A549 (cell line): ENCODE results near the gene NDUFS1. TPM values are rescaled to one million over a fixed set of nuclear protein-coding genes. Genes with fewer than 3 reads are reported as not detected.
A peak's percentile ranks its signal among the peaks of the same experiment; 100 is the strongest.
"Not testable (repeated sequence)": the region's sequence is repeated elsewhere in the genome, so short reads cannot be mapped to it uniquely, and the experiment has no call there.

Experiments used
- ATAC-seq, 2 experiments: fragments of 200-7000 bp in 1 of 2; fragments of >200 bp in 1 of 2; cut with Nextera tagmentation in 1 of 2; cut with Tn5 transposase in 1 of 2; 3 replicates each; pipeline versions ENCODE4 v1.8.0 to v1.9.1; 2018 to 2020; ENCODE audit warnings: mild to moderate bottlenecking in 1 of 2, moderate library complexity in 1 of 2
- CTCF ChIA-PET: fragments of 300-600 bp; sonication (Branson Sonifier 250); formaldehyde crosslinking; extraction: SDS; loops from one replicate; lab custom pipeline; 2021; ENCODE audit warnings: antibody characterized with exemption, inconsistent platforms; lab: Yijun Ruan, JAX
- POLR2A ChIA-PET: fragments of 350-600 bp; formaldehyde crosslinking; extraction: SDS; loops from one replicate; lab custom pipeline; 2021; ENCODE audit warnings: antibody characterized with exemption, inconsistent platforms; lab: Yijun Ruan, JAX
- DNase-seq, 2 experiments: peaks; one replicate each; pipeline versions ENCODE4 v3.0.0 to v3.0.0-alpha.2; 2011 to 2016; ENCODE audit warnings: low read depth in 1 of 2, low spot score in 1 of 2
- FAIRE-seq: peaks from 2 replicates; lab custom pipeline; 2011; peaks lifted over from hg19 to GRCh38; lab: Jason Lieb, UNC
- H3K27ac ChIP-seq, 2 experiments: fragments of >200 bp; sonication (Bioruptor Twin); formaldehyde crosslinking; 3 replicates each; pipeline ENCODE4 v1.5.1; 2016 to 2017
- H3K4me1 ChIP-seq: fragments of >200 bp; sonication (Bioruptor Twin); formaldehyde crosslinking; 3 replicates; pipeline ENCODE4 v1.6.1; 2016
- H3K4me2 ChIP-seq: fragments of >200 bp; sonication (Bioruptor Twin); formaldehyde crosslinking; 3 replicates; pipeline ENCODE4 v1.6.1; 2016
- H3K4me3 ChIP-seq: fragments of >200 bp; sonication (Bioruptor Twin); formaldehyde crosslinking; 3 replicates; pipeline ENCODE4 v1.5.1; 2016
- H3K9me3 ChIP-seq: fragments of >200 bp; sonication (Bioruptor Twin); formaldehyde crosslinking; 3 replicates; pipeline ENCODE4 v1.6.1; 2016
- CEBPB ChIP-seq, 2 experiments: fragments of >200 bp in 1 of 2; sonication (Bioruptor Twin) in 1 of 2; formaldehyde crosslinking in 1 of 2; IDR thresholded peaks; 2 replicates each; pipeline ENCODE4 v1.6.1; 2012 to 2016
- CHD2 ChIP-seq: fragments of 150-350 bp; IDR thresholded peaks from 2 replicates; pipeline ENCODE4 v1.6.1; 2014; ENCODE audit warnings: low read length; ENCODE audit not compliant: partially characterized antibody
- CHD4 ChIP-seq: fragments of 200-600 bp; sonication (generic); IDR thresholded peaks from 2 replicates; pipeline ENCODE4 v1.6.1; 2016; ENCODE audit warnings: antibody characterized with exemption, mild to moderate bottlenecking, borderline replicate concordance
- CTCF ChIP-seq: fragments of >200 bp; sonication (Bioruptor Twin); formaldehyde crosslinking; IDR thresholded peaks from 3 replicates; pipeline ENCODE4 v1.5.1; 2016
- EP300 ChIP-seq, 2 experiments: fragments of >200 bp; sonication (Bioruptor Twin); formaldehyde crosslinking; IDR thresholded peaks; 2 replicates in 1 of 2; 3 replicates in 1 of 2; pipeline ENCODE4 v1.6.1; 2016 to 2017
- FOSB ChIP-seq: fragments of 250-450 bp; sonication (Bioruptor Pico); IDR thresholded peaks from 2 replicates; pipeline ENCODE4 v1.5.0; 2020; ENCODE audit warnings: mild to moderate bottlenecking, moderate library complexity
- FOXS1 ChIP-seq: fragments of 250-450 bp; sonication (Bioruptor Pico); IDR thresholded peaks from 2 replicates; pipeline ENCODE4 v1.5.0; 2020; ENCODE audit warnings: mild to moderate bottlenecking, moderate library complexity
- HES2 ChIP-seq: fragments of >200 bp; sonication (Bioruptor Twin); formaldehyde crosslinking; IDR thresholded peaks from 2 replicates; pipeline ENCODE4 v1.6.1; 2016
- HEYL ChIP-seq: fragments of 250-450 bp; sonication (Bioruptor Pico); IDR thresholded peaks from 2 replicates; pipeline ENCODE4 v1.8.0; 2021; ENCODE audit warnings: mild to moderate bottlenecking, moderate library complexity
- HMGXB4 ChIP-seq: fragments of 250-450 bp; sonication (Bioruptor Pico); IDR thresholded peaks from 2 replicates; pipeline ENCODE4 v1.5.0; 2021; ENCODE audit warnings: mild to moderate bottlenecking, moderate library complexity, borderline replicate concordance
- HOXB13 ChIP-seq: fragments of 250-450 bp; sonication (Bioruptor Pico); IDR thresholded peaks from 2 replicates; pipeline ENCODE4 v1.5.0; 2020; ENCODE audit warnings: low read depth, mild to moderate bottlenecking, moderate library complexity
- JUN ChIP-seq, 2 experiments: fragments of >200 bp; sonication (Bioruptor Twin); formaldehyde crosslinking; IDR thresholded peaks; 2 replicates in 1 of 2; 3 replicates in 1 of 2; pipeline ENCODE4 v1.6.1; 2016 to 2017
- KDM1A ChIP-seq: fragments of 200-600 bp; sonication (generic); IDR thresholded peaks from 2 replicates; pipeline ENCODE4 v1.6.1; 2016; ENCODE audit warnings: low read depth, mild to moderate bottlenecking
- MAZ ChIP-seq: fragments of 150-350 bp; IDR thresholded peaks from 2 replicates; pipeline ENCODE4 v1.6.1; 2014; ENCODE audit warnings: antibody characterized with exemption, low read depth, low read length, borderline replicate concordance
- NFE2L2 ChIP-seq: fragments of 150-350 bp; conservative IDR thresholded peaks from 2 replicates; pipeline ENCODE4 v1.6.1; 2014; ENCODE audit warnings: low read length
- NPAS2 ChIP-seq: fragments of 250-450 bp; sonication (Bioruptor Pico); IDR thresholded peaks from 2 replicates; pipeline ENCODE4 v1.8.0; 2022; ENCODE audit warnings: mild to moderate bottlenecking, moderate library complexity, borderline replicate concordance
- PBX3 ChIP-seq: IDR thresholded peaks from 2 replicates; pipeline ENCODE4 v1.6.1; 2012
- POLR2AphosphoS2 ChIP-seq: conservative IDR thresholded peaks from 2 replicates; pipeline ENCODE4 v1.6.1; 2012; ENCODE audit warnings: low read length, improper control_type of control experiment, inconsistent platforms
- RNF2 ChIP-seq: fragments of 200-600 bp; sonication (generic); IDR thresholded peaks from 2 replicates; pipeline ENCODE4 v1.6.1; 2016; ENCODE audit warnings: low read depth, mild to moderate bottlenecking, antibody characterized with exemption, moderate library complexity, borderline replicate concordance
- WGBS: methylation state at CpG from one replicate; pipeline ENCODE4 v1.1.6; 2017; ENCODE audit errors: missing lambda C conversion rate; 5-methylcytosine and 5-hydroxymethylcytosine counted together
- polyA plus RNA-seq, 4 experiments: library from polyadenylated mRNA; depleted of rRNA in 3 of 4; stranded (reverse); fragments of >200 nt; fragmentation: RNase III in 1 of 4; extraction: RNeasy Plus Mini Kit Qiagen cat#74134 plus additional on column Dnase treatment in 1 of 4; gene quantifications; 2 replicates in 3 of 4; 3 replicates in 1 of 4; pipeline ENCODE4 v1.2.3, GENCODE V29; 2011 to 2017

The NDUFS1 gene
- polyA plus RNA-seq, 2 of the 4 experiments (the other 2 are of a cell fraction) = 86.7 to 134 TPM

- Histone ChIP-seq H3K27ac (no peak overlapping the region), H3K4me3 (peak overlapping the region; percentile 23; the same call in 1 of the 3 replicates), H3K9me3 (no peaks in the 10 kb centered on the region), H3K4me1 (no peaks in the 10 kb centered on the region), H3K4me2 (peak overlapping the region; percentile 58)
- FAIRE-seq = no peak
- POLR2A ChIA-PET = no interaction called here
- peak; percentile 61 to 78 for ATAC-seq
- TF ChIP-seq RNF2 (no peak), NPAS2 (CRISPR knock-in tag) (no peak), FOXS1 (CRISPR knock-in tag) (no peak), HEYL (no peak), HOXB13 (CRISPR knock-in tag) (no peak), MAZ (no peak), HES2 (no peak), POLR2AphosphoS2 (no peak), CHD4 (no peak), CHD2 (no peak), NFE2L2 (no peak), KDM1A (no peak), FOSB (CRISPR knock-in tag) (no peak), CTCF (no peak), PBX3 (no peak), EP300 (IDR thresholded peaks at IDR 0.05) (no peak), HMGXB4 (CRISPR knock-in tag) (no peak), JUN (IDR thresholded peaks at IDR 0.05) (no peak), CEBPB (IDR thresholded peaks at IDR 0.05) (no peak)
- CTCF ChIA-PET = interaction anchor here (3.3 kb wide), 1 partner anchor 9 kb away, joined by 16 read pairs; no protein-coding TSS in a partner anchor
- no peak for DNase-seq
- WGBS = 67% methylated on average over 4 of the region's 4 CpGs
Measured at GRCh38 chr2:206173147-206173546, 13.9 kb upstream of the NDUFS1 start.

GRCh38 chr2:206171624-206172397 is 12.6 kb upstream of the NDUFS1 start:
- FAIRE-seq, H3K4me2 ChIP-seq, ATAC-seq, POLR2A ChIA-PET, DNase-seq, H3K4me1 ChIP-seq, H3K27ac ChIP-seq, H3K9me3 ChIP-seq, H3K4me3 ChIP-seq, CTCF ChIA-PET: not testable (repeated sequence)
- WGBS = no CpG with 5 or more reads among the region's 52 CpGs

- POLR2A ChIA-PET = not testable (repeated sequence)
Measured at GRCh38 chr2:206168230-206168629, 9.0 kb upstream of the NDUFS1 start.

More at GRCh38 chr2:206168230-206168629, 9.0 kb upstream of the NDUFS1 start:
- DNase-seq, CTCF ChIA-PET, H3K9me3 ChIP-seq, H3K4me2 ChIP-seq, FAIRE-seq, H3K4me1 ChIP-seq, ATAC-seq, H3K27ac ChIP-seq, H3K4me3 ChIP-seq: not testable (repeated sequence)
- 88% methylated on average over 4 of the region's 4 CpGs for WGBS
